Panc1 (cell line): ENCODE results near the gene CCM2L. TPM values are rescaled to one million over a fixed set of nuclear protein-coding genes. Genes with fewer than 3 reads are reported as not detected.

ENCODE experiments used
- ATAC-seq: fragments of 200-7000 bp; cut with Tn5 transposase; 2 replicates; pipeline ENCODE4 v1.9.1; 2020; ENCODE audit warnings: mild to moderate bottlenecking, moderate library complexity
- BruUV-seq: library from RNA; stranded (reverse); fragments of 400-500 nt; replicated peaks from 2 replicates; lab custom pipeline; 2021; lab: Mats Ljungman, UMichigan
- CTCF ChIA-PET: fragments of 300-600 bp; sonication (Branson Sonifier 250); formaldehyde crosslinking; loops from one replicate; lab custom pipeline; 2022; ENCODE audit warnings: antibody characterized with exemption; lab: Charles Lee
- POLR2A ChIA-PET: fragments of 300-600 bp; sonication (Branson Sonifier 250); formaldehyde crosslinking; loops from one replicate; lab custom pipeline; 2022; ENCODE audit warnings: antibody characterized with exemption; lab: Charles Lee
- DNase-seq: peaks from one replicate; pipeline ENCODE4 v3.0.0-alpha.2; 2010; ENCODE audit warnings: low read depth, low spot score
- H3K27ac ChIP-seq: 2 replicates; pipeline ENCODE4 v1.5.1; 2011; ENCODE audit warnings: mild to moderate bottlenecking, low read length, inconsistent platforms
- H3K27me3 ChIP-seq: fragments of 200-500 bp; sonication (Bioruptor generic); 2 replicates; pipeline ENCODE4 v1.6.0; 2014; ENCODE audit warnings: low read length, inconsistent platforms; ENCODE audit not compliant: control insufficient read depth, insufficient read depth
- H3K36me3 ChIP-seq: fragments of 200-500 bp; sonication (Bioruptor generic); 2 replicates; pipeline ENCODE4 v1.5.1; 2014; ENCODE audit warnings: inconsistent platforms, mild to moderate bottlenecking, low read length, moderate library complexity; ENCODE audit not compliant: control insufficient read depth, insufficient read depth
- H3K4me1 ChIP-seq: 2 replicates; pipeline ENCODE4 v1.5.1; 2011; ENCODE audit warnings: inconsistent platforms, mild to moderate bottlenecking, low read length, moderate library complexity; ENCODE audit not compliant: control insufficient read depth, insufficient read depth
- H3K4me3 ChIP-seq, 2 experiments: 2 replicates each; pipeline ENCODE4 v1.5.1; 2011 to 2012; ENCODE audit warnings: low read depth in 2 of 2, low read length in 2 of 2, mild to moderate bottlenecking in 2 of 2, inconsistent platforms in 1 of 2, moderate library complexity in 1 of 2
- H3K9me3 ChIP-seq: fragments of 200-500 bp; sonication (Bioruptor generic); 2 replicates; pipeline ENCODE4 v1.5.1; 2014; ENCODE audit warnings: low read depth, mild to moderate bottlenecking, inconsistent platforms, low read length, moderate library complexity; ENCODE audit not compliant: control insufficient read depth, insufficient read depth
- POLR2AphosphoS5 ChIP-seq: IDR thresholded peaks from 2 replicates; pipeline ENCODE4 v1.6.1; 2012; ENCODE audit warnings: mild to moderate bottlenecking, low read depth, low read length, moderate library complexity
- SIN3A ChIP-seq: IDR thresholded peaks from 2 replicates; pipeline ENCODE4 v1.6.1; 2012; ENCODE audit warnings: low read depth, mild to moderate bottlenecking, low read length, moderate library complexity, borderline replicate concordance; ENCODE audit not compliant: insufficient read depth
- TCF7L2 ChIP-seq: IDR thresholded peaks from 2 replicates; pipeline ENCODE4 v1.6.1; 2011; ENCODE audit warnings: mild to moderate bottlenecking, low read depth, low read length, inconsistent platforms
- in situ Hi-C: cut with HindIII; loops from 2 replicates; pipeline ENCODE4 v1.10.0; 2016; ENCODE audit warnings: low sequenced_read_pairs, low pct_unique_long_range_greater_than_20kb
- intact Hi-C: fragments of 100-400 bp; cut with micrococcal nuclease; formaldehyde crosslinking; loops from one replicate; pipeline ENCODE4 v1.10.0; 2022; ENCODE audit not compliant: unreplicated experiment
- total RNA-seq: library from RNA; stranded (reverse); gene quantifications from one replicate; pipeline ENCODE4 v1.2.1, GENCODE V29; 2021; ENCODE audit not compliant: unreplicated experiment
- TF ChIP-seq, protein P1 (sequence below): fragments of 450-650 bp; IDR thresholded peaks from 2 replicates; pipeline ENCODE4 v1.5.1; 2017; ENCODE audit warnings: mild to moderate bottlenecking
- TF ChIP-seq, protein P2 (sequence below), 2 experiments: IDR thresholded peaks; 2 replicates each; pipeline ENCODE4 v1.6.1; 2011 to 2012; ENCODE audit warnings: low read depth in 2 of 2, control low read depth in 1 of 2, low read length in 1 of 2, mild to moderate bottlenecking in 1 of 2, moderate library complexity in 1 of 2; ENCODE audit not compliant: insufficient read depth in 1 of 2

The CCM2L gene
- total RNA-seq, 1 experiment from 2014 or later, result 45.4 TPM

DNA sequence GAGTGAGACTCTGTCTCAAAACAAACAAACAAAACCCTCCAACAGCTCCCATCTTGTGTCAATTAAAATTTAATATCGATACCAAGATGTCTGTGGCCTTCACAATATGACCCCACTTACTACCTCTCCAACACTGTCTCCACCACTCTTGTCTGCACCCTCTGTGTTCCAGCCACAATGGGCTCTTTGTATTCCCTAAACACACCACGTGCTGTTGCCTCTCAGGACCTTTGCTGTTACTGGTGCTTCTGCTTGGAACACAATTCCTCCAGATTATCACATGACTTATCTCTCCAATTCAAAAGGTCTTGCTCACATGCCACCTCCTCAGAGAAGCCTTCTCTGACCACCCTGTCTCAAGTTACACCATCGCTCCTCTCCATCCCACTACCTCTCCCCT lies 35.8 kb downstream of the CCM2L start:
- no TSS peak for BruUV-seq
- TF ChIP-seq TCF7L2 (no peak), POLR2AphosphoS5 (no peak), SIN3A (no peak)
- TF ChIP-seq, protein P1, sequence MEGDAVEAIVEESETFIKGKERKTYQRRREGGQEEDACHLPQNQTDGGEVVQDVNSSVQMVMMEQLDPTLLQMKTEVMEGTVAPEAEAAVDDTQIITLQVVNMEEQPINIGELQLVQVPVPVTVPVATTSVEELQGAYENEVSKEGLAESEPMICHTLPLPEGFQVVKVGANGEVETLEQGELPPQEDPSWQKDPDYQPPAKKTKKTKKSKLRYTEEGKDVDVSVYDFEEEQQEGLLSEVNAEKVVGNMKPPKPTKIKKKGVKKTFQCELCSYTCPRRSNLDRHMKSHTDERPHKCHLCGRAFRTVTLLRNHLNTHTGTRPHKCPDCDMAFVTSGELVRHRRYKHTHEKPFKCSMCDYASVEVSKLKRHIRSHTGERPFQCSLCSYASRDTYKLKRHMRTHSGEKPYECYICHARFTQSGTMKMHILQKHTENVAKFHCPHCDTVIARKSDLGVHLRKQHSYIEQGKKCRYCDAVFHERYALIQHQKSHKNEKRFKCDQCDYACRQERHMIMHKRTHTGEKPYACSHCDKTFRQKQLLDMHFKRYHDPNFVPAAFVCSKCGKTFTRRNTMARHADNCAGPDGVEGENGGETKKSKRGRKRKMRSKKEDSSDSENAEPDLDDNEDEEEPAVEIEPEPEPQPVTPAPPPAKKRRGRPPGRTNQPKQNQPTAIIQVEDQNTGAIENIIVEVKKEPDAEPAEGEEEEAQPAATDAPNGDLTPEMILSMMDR, result no peak
- TF ChIP-seq, protein P2, sequence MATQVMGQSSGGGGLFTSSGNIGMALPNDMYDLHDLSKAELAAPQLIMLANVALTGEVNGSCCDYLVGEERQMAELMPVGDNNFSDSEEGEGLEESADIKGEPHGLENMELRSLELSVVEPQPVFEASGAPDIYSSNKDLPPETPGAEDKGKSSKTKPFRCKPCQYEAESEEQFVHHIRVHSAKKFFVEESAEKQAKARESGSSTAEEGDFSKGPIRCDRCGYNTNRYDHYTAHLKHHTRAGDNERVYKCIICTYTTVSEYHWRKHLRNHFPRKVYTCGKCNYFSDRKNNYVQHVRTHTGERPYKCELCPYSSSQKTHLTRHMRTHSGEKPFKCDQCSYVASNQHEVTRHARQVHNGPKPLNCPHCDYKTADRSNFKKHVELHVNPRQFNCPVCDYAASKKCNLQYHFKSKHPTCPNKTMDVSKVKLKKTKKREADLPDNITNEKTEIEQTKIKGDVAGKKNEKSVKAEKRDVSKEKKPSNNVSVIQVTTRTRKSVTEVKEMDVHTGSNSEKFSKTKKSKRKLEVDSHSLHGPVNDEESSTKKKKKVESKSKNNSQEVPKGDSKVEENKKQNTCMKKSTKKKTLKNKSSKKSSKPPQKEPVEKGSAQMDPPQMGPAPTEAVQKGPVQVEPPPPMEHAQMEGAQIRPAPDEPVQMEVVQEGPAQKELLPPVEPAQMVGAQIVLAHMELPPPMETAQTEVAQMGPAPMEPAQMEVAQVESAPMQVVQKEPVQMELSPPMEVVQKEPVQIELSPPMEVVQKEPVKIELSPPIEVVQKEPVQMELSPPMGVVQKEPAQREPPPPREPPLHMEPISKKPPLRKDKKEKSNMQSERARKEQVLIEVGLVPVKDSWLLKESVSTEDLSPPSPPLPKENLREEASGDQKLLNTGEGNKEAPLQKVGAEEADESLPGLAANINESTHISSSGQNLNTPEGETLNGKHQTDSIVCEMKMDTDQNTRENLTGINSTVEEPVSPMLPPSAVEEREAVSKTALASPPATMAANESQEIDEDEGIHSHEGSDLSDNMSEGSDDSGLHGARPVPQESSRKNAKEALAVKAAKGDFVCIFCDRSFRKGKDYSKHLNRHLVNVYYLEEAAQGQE (IDR thresholded peaks at IDR 0.05; ENCODE audit: insufficient read depth in 1 of 2, low read depth in 2 of 2, low read length in 1 of 2), result no peak
- Histone ChIP-seq H3K27ac (no peak overlapping the region), H3K27me3 (peaks cover 8% of the 10 kb centered on the region), H3K4me1 (no peaks in the 10 kb centered on the region), H3K9me3 (no peaks in the 10 kb centered on the region), H3K4me3 (no peak overlapping the region), H3K36me3 (no peaks in the 10 kb centered on the region)
- no peak for DNase-seq
- in situ Hi-C loops, result loop anchor here (10.0 kb wide), 1 partner anchor 169 kb away; no protein-coding TSS in a partner anchor
- ChIA-PET POLR2A (no interaction called here), CTCF (no interaction called here)
- intact Hi-C loops, result no loop called here
- no peak for ATAC-seq

DNA sequence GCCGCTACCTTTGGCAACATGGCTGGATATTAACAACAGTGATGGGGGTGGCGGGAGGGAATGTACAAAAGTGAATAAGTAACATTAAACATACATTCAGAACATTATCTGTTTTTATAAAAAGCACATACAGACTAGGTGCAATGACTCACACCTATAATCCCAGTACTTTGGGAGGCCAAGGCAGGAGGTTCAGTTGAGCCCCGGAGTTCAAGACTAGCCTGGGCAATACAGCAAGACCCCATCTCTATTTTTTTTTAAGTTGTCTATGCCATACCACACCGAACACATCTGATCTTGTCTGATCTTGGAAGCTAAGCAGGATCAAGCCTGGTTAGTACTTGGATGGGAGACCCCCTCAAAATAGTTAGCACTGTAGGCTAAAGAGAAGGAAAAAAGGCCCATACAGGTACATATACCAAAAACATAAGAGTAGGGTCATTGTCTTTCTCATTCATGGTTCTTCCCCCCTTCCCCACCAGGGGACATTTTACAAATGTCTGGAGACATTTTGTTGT lies 40.1 kb downstream of the CCM2L start:
- ChIA-PET POLR2A (no interaction called here), CTCF (no interaction called here)
- in situ Hi-C loops, result no loop called here
- no peaks in the 10 kb centered on the region for H3K4me1 ChIP-seq
- ATAC-seq, result no peak
- DNase-seq, result no peak
- no peak overlapping the region for H3K4me3 ChIP-seq
- TF ChIP-seq TCF7L2 (no peak), SIN3A (no peak), POLR2AphosphoS5 (no peak)
- TF ChIP-seq, protein P1, result no peak
- TF ChIP-seq, protein P2 (IDR thresholded peaks at IDR 0.05; ENCODE audit: insufficient read depth in 1 of 2, low read depth in 2 of 2, low read length in 1 of 2), result no peak
- peaks cover 17% of the 10 kb centered on the region for H3K27me3 ChIP-seq
- intact Hi-C loops, result no loop called here
- no peaks in the 10 kb centered on the region for H3K36me3 ChIP-seq
- no peak overlapping the region for H3K27ac ChIP-seq
- no TSS peak for BruUV-seq
- no peaks in the 10 kb centered on the region for H3K9me3 ChIP-seq
